Fibroblast of lung (primary cell): ENCODE results near the gene ZNF609. TPM values are rescaled to one million over a fixed set of nuclear protein-coding genes. Genes with fewer than 3 reads are reported as not detected.

Source experiments
- DNase-seq, 2 donors: peaks; one replicate each; pipeline versions ENCODE4 v3.0.0 to v3.0.0-alpha.2; 2010; ENCODE audit warnings: low read depth in 2 of 2
- H2AFZ ChIP-seq: 2 replicates; pipeline ENCODE4 v1.5.1; 2012; ENCODE audit warnings: low read length, control low read depth, inconsistent platforms
- H3K27ac ChIP-seq: 2 replicates; pipeline ENCODE4 v1.5.1; 2011; ENCODE audit warnings: low read length, control low read depth; ENCODE audit not compliant: insufficient read depth
- H3K27me3 ChIP-seq: 2 replicates; pipeline ENCODE4 v1.5.1; 2011; ENCODE audit warnings: mild to moderate bottlenecking, low read length; ENCODE audit not compliant: control insufficient read depth, insufficient read depth
- H3K36me3 ChIP-seq: 2 replicates; pipeline ENCODE4 v1.5.1; 2011; ENCODE audit warnings: low read length; ENCODE audit not compliant: control insufficient read depth, insufficient read depth
- H3K4me1 ChIP-seq: 2 replicates; pipeline ENCODE4 v1.5.1; 2011; ENCODE audit warnings: low read length; ENCODE audit not compliant: control insufficient read depth, insufficient read depth; ENCODE audit errors: extremely low read depth
- H3K4me2 ChIP-seq: 2 replicates; pipeline ENCODE4 v1.5.1; 2011; ENCODE audit warnings: low read length, control low read depth; ENCODE audit not compliant: insufficient read depth; ENCODE audit errors: extremely low read depth
- H3K4me3 ChIP-seq, 4 experiments: fragments of 200-600 bp in 1 of 4; sonication (generic) in 1 of 4; replicated peaks in 1 of 4; 2 replicates each; pipeline ENCODE4 v1.5.1; 2011 to 2016; ENCODE audit warnings: low read length in 4 of 4, low read depth in 3 of 4, mild to moderate bottlenecking in 3 of 4, control low read depth in 2 of 4, inconsistent platforms in 1 of 4, mixed read lengths in 1 of 4; ENCODE audit not compliant: insufficient read depth in 1 of 4; ENCODE audit errors: control extremely low read depth in 1 of 4
- H3K79me2 ChIP-seq: 2 replicates; pipeline ENCODE4 v1.5.1; 2012; ENCODE audit warnings: mild to moderate bottlenecking, low read length, inconsistent platforms; ENCODE audit not compliant: control insufficient read depth, insufficient read depth
- H3K9ac ChIP-seq: 2 replicates; pipeline ENCODE4 v1.5.1; 2011; ENCODE audit warnings: mild to moderate bottlenecking, low read length, control low read depth; ENCODE audit not compliant: insufficient read depth
- H3K9me3 ChIP-seq: 2 replicates; pipeline ENCODE4 v1.5.1; 2012; ENCODE audit warnings: low read depth, low read length; ENCODE audit not compliant: control insufficient read depth, insufficient read depth
- H4K20me1 ChIP-seq: 2 replicates; pipeline ENCODE4 v1.5.1; 2011; ENCODE audit warnings: low read length; ENCODE audit not compliant: control insufficient read depth, insufficient read depth; ENCODE audit errors: extremely low read depth
- CTCF ChIP-seq, 2 donors: IDR thresholded peaks in 1 of 2; conservative IDR thresholded peaks in 1 of 2; 1 replicate in 1 of 2; 2 replicates in 1 of 2; pipeline ENCODE4 v1.5.1; 2011 to 2012; ENCODE audit warnings: low read length in 2 of 2, control low read depth in 1 of 2, inconsistent platforms in 1 of 2, low read depth in 1 of 2, mild to moderate bottlenecking in 1 of 2
- EZH2 ChIP-seq: IDR thresholded peaks from 2 replicates; pipeline ENCODE4 v1.5.1; 2012; ENCODE audit warnings: low read length, control low read depth, mild to moderate bottlenecking; ENCODE audit errors: missing control alignments
- polyA plus RNA-seq, 2 donors: library from polyadenylated mRNA; depleted of rRNA in 1 of 2; stranded (reverse) in 1 of 2; unstranded in 1 of 2; fragments of >200 nt; gene quantifications; 2 replicates each; pipeline ENCODE4 v1.2.1, GENCODE V29; 2011 to 2012; ENCODE audit warnings: missing spikeins in 1 of 2
- total RNA-seq: library from RNA; depleted of rRNA; stranded (reverse); fragments of >200 nt; gene quantifications from 2 replicates; pipeline ENCODE4 v1.2.1, GENCODE V29; 2014

Gene ZNF609
- total and polyA plus RNA-seq, 2 donors (not counting 1 experiment from before 2014, with no cell fraction given), result 10.8 to 14.7 TPM

- H3K4me2 ChIP-seq, result no peak overlapping the region
- peak in 1 of 2 donors; percentile 57 for DNase-seq
- TF ChIP-seq CTCF (conservative IDR thresholded peaks at IDR 0.05 in 1 of 2, IDR thresholded peaks at IDR 0.05 in 1 of 2; ENCODE audit: low read depth in 1 of 2, low read length in 2 of 2) (no peak), EZH2 (no peak)
Observed at GRCh38 chr15:64464276-64465005, 4.1 kb downstream of the ZNF609 start.

GRCh38 chr15:64466408-64467141 is 6.2 kb downstream of the ZNF609 start:
- no peak overlapping the region for H3K27ac ChIP-seq
- H3K4me2 ChIP-seq, result no peak overlapping the region
- DNase-seq, result no peak
- no peaks in the 10 kb centered on the region for H3K4me1 ChIP-seq
- H3K79me2 ChIP-seq, result peaks cover 66% of the 10 kb centered on the region
- no peaks in the 10 kb centered on the region for H3K9me3 ChIP-seq
- no peak overlapping the region for H3K4me3 ChIP-seq
- no peaks in the 10 kb centered on the region for H4K20me1 ChIP-seq
- no peaks in the 10 kb centered on the region for H3K36me3 ChIP-seq
- H2AFZ ChIP-seq, result no peak overlapping the region
- no peaks in the 10 kb centered on the region for H3K27me3 ChIP-seq
- TF ChIP-seq EZH2 (no peak), CTCF (conservative IDR thresholded peaks at IDR 0.05 in 1 of 2, IDR thresholded peaks at IDR 0.05 in 1 of 2; ENCODE audit: low read depth in 1 of 2, low read length in 2 of 2) (no peak)
- H3K9ac ChIP-seq, result no peak overlapping the region

More at GRCh38 chr15:64464276-64465005, 4.1 kb downstream of the ZNF609 start:
- Histone ChIP-seq H3K79me2 (peaks cover 67% of the 10 kb centered on the region), H3K4me1 (peaks cover 2% of the 10 kb centered on the region), H2AFZ (no peak overlapping the region), H3K9ac (no peak overlapping the region), H3K27ac (no peak overlapping the region), H3K27me3 (no peaks in the 10 kb centered on the region), H4K20me1 (no peaks in the 10 kb centered on the region), H3K4me3 (no peak overlapping the region), H3K36me3 (no peaks in the 10 kb centered on the region), H3K9me3 (no peaks in the 10 kb centered on the region)

- Histone ChIP-seq H3K9me3 (no peaks in the 10 kb centered on the region), H3K79me2 (peaks cover 21% of the 10 kb centered on the region), H3K4me3 (no peak overlapping the region), H3K27me3 (no peaks in the 10 kb centered on the region), H2AFZ (no peak overlapping the region), H3K27ac (no peak overlapping the region), H3K4me2 (no peak overlapping the region), H3K4me1 (no peaks in the 10 kb centered on the region), H4K20me1 (no peaks in the 10 kb centered on the region), H3K9ac (no peak overlapping the region), H3K36me3 (peaks cover 2% of the 10 kb centered on the region)
- no peak for TF ChIP-seq CTCF (conservative IDR thresholded peaks at IDR 0.05 in 1 of 2, IDR thresholded peaks at IDR 0.05 in 1 of 2; ENCODE audit: low read depth in 1 of 2, low read length in 2 of 2)
- TF ChIP-seq EZH2, result no peak
- DNase-seq, result no peak
Observed at GRCh38 chr15:64472161-64472560, 11.8 kb downstream of the ZNF609 start.
